SK-N-MC (cell line): Measurements from ENCODE around the gene XPOT.

ENCODE experiments used
- EZH2 ChIP-seq: fragments of 200-600 bp; sonication (generic); IDR thresholded peaks from one replicate; pipeline ENCODE4 v1.6.1; 2017; ENCODE audit warnings: antibody characterized with exemption
- FOXP2 ChIP-seq: optimal IDR thresholded peaks from 2 replicates; pipeline ENCODE3; 2011; ENCODE audit warnings: mild to moderate bottlenecking, moderate library complexity; ENCODE audit not compliant: insufficient read depth; ENCODE audit errors: extremely low read length, control extremely low read depth
- POLR2AphosphoS5 ChIP-seq: IDR thresholded peaks from 2 replicates; pipeline ENCODE4 v1.6.1; 2012; ENCODE audit warnings: mild to moderate bottlenecking, low read depth, low read length, borderline replicate concordance

DNA sequence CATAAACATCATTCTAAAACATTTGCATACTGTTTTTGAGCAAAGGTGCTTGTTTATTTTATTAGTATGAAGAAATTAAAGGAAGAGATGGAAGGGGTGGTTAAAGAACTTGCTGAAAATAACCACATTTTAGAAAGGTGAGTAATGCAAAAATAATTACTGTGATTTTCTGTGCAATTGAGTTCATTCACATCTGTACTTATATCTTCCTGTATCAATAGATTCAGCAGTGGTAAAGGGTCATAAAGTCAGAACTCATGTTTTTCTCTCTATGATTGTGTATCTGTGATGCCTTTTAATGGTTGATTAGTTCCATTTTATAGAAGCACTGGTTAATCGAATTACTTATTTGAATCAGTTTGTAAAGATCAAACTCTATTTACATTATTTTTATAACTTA, 93.7 kb downstream of the XPOT start:
- TF ChIP-seq POLR2AphosphoS5, result no peak
- TF ChIP-seq EZH2, result no peak
- TF ChIP-seq FOXP2, result no peak
